A549 (cell line): ENCODE results near the gene SYNM. TPM values are rescaled to one million over a fixed set of nuclear protein-coding genes. Genes with fewer than 3 reads are reported as not detected.

Experiments
- ATAC-seq, 2 experiments: fragments of 200-7000 bp in 1 of 2; fragments of >200 bp in 1 of 2; cut with Nextera tagmentation in 1 of 2; cut with Tn5 transposase in 1 of 2; 3 replicates each; pipeline versions ENCODE4 v1.8.0 to v1.9.1; 2018 to 2020; ENCODE audit warnings: mild to moderate bottlenecking in 1 of 2, moderate library complexity in 1 of 2
- CTCF ChIA-PET: fragments of 300-600 bp; sonication (Branson Sonifier 250); formaldehyde crosslinking; extraction: SDS; loops from one replicate; lab custom pipeline; 2021; ENCODE audit warnings: antibody characterized with exemption, inconsistent platforms; lab: Yijun Ruan, JAX
- POLR2A ChIA-PET: fragments of 350-600 bp; formaldehyde crosslinking; extraction: SDS; loops from one replicate; lab custom pipeline; 2021; ENCODE audit warnings: antibody characterized with exemption, inconsistent platforms; lab: Yijun Ruan, JAX
- DNase-seq, 2 experiments: peaks; one replicate each; pipeline versions ENCODE4 v3.0.0 to v3.0.0-alpha.2; 2011 to 2016; ENCODE audit warnings: low read depth in 1 of 2, low spot score in 1 of 2
- FAIRE-seq: peaks from 2 replicates; lab custom pipeline; 2011; peaks lifted over from hg19 to GRCh38; lab: Jason Lieb, UNC
- H3K27ac ChIP-seq, 2 experiments: fragments of >200 bp; sonication (Bioruptor Twin); formaldehyde crosslinking; 3 replicates each; pipeline ENCODE4 v1.5.1; 2016 to 2017
- H3K4me1 ChIP-seq: fragments of >200 bp; sonication (Bioruptor Twin); formaldehyde crosslinking; 3 replicates; pipeline ENCODE4 v1.6.1; 2016
- H3K4me2 ChIP-seq: fragments of >200 bp; sonication (Bioruptor Twin); formaldehyde crosslinking; 3 replicates; pipeline ENCODE4 v1.6.1; 2016
- H3K4me3 ChIP-seq: fragments of >200 bp; sonication (Bioruptor Twin); formaldehyde crosslinking; 3 replicates; pipeline ENCODE4 v1.5.1; 2016
- H3K9me3 ChIP-seq: fragments of >200 bp; sonication (Bioruptor Twin); formaldehyde crosslinking; 3 replicates; pipeline ENCODE4 v1.6.1; 2016
- ATOH8 ChIP-seq: fragments of 250-450 bp; sonication (Bioruptor Pico); IDR thresholded peaks from 2 replicates; pipeline ENCODE4 v1.5.0; 2020; ENCODE audit warnings: low read depth, mild to moderate bottlenecking, moderate library complexity
- CBX2 ChIP-seq: fragments of 200-600 bp; sonication (generic); IDR thresholded peaks from 2 replicates; pipeline ENCODE4 v1.6.1; 2016; ENCODE audit warnings: low read depth, mild to moderate bottlenecking, borderline replicate concordance
- CBX8 ChIP-seq: fragments of 200-600 bp; sonication (generic); IDR thresholded peaks from 2 replicates; pipeline ENCODE4 v1.6.1; 2016
- CEBPB ChIP-seq, 2 experiments: fragments of >200 bp in 1 of 2; sonication (Bioruptor Twin) in 1 of 2; formaldehyde crosslinking in 1 of 2; IDR thresholded peaks; 2 replicates each; pipeline ENCODE4 v1.6.1; 2012 to 2016
- E2F6 ChIP-seq: IDR thresholded peaks from 2 replicates; pipeline ENCODE4 v1.6.1; 2012; ENCODE audit warnings: low read depth, borderline replicate concordance
- EHMT2 ChIP-seq: fragments of 200-600 bp; sonication (generic); IDR thresholded peaks from 2 replicates; pipeline ENCODE4 v1.6.1; 2016; ENCODE audit warnings: antibody characterized with exemption, low read depth, mild to moderate bottlenecking, moderate library complexity
- ELK1 ChIP-seq: fragments of 150-350 bp; IDR thresholded peaks from 2 replicates; pipeline ENCODE4 v1.6.1; 2014; ENCODE audit warnings: low read depth, mild to moderate bottlenecking, low read length
- EP300 ChIP-seq, 2 experiments: fragments of >200 bp; sonication (Bioruptor Twin); formaldehyde crosslinking; IDR thresholded peaks; 2 replicates in 1 of 2; 3 replicates in 1 of 2; pipeline ENCODE4 v1.6.1; 2016 to 2017
- ESRRA ChIP-seq: fragments of 150-350 bp; IDR thresholded peaks from 2 replicates; pipeline ENCODE4 v1.6.1; 2014; ENCODE audit warnings: mild to moderate bottlenecking, low read length, borderline replicate concordance
- GATA3 ChIP-seq: IDR thresholded peaks from 2 replicates; pipeline ENCODE4 v1.6.1; 2012; ENCODE audit warnings: borderline replicate concordance
- HEYL ChIP-seq: fragments of 250-450 bp; sonication (Bioruptor Pico); IDR thresholded peaks from 2 replicates; pipeline ENCODE4 v1.8.0; 2021; ENCODE audit warnings: mild to moderate bottlenecking, moderate library complexity
- HMGXB4 ChIP-seq: fragments of 250-450 bp; sonication (Bioruptor Pico); IDR thresholded peaks from 2 replicates; pipeline ENCODE4 v1.5.0; 2021; ENCODE audit warnings: mild to moderate bottlenecking, moderate library complexity, borderline replicate concordance
- HOXB13 ChIP-seq: fragments of 250-450 bp; sonication (Bioruptor Pico); IDR thresholded peaks from 2 replicates; pipeline ENCODE4 v1.5.0; 2020; ENCODE audit warnings: low read depth, mild to moderate bottlenecking, moderate library complexity
- KDM1A ChIP-seq: fragments of 200-600 bp; sonication (generic); IDR thresholded peaks from 2 replicates; pipeline ENCODE4 v1.6.1; 2016; ENCODE audit warnings: low read depth, mild to moderate bottlenecking
- MAFK ChIP-seq: fragments of 450-650 bp; IDR thresholded peaks from 2 replicates; pipeline ENCODE4 v1.6.1; 2014; ENCODE audit not compliant: partially characterized antibody
- MAZ ChIP-seq: fragments of 150-350 bp; IDR thresholded peaks from 2 replicates; pipeline ENCODE4 v1.6.1; 2014; ENCODE audit warnings: antibody characterized with exemption, low read depth, low read length, borderline replicate concordance
- MYC ChIP-seq: IDR thresholded peaks from 2 replicates; pipeline ENCODE4 v1.6.1; 2012; ENCODE audit warnings: mild to moderate bottlenecking, inconsistent platforms, low read length, improper control_type of control experiment, borderline replicate concordance
- NFE2L2 ChIP-seq: fragments of 150-350 bp; conservative IDR thresholded peaks from 2 replicates; pipeline ENCODE4 v1.6.1; 2014; ENCODE audit warnings: low read length
- NR3C1 ChIP-seq: fragments of >200 bp; sonication (Bioruptor Twin); formaldehyde crosslinking; IDR thresholded peaks from 3 replicates; pipeline ENCODE4 v1.6.1; 2017
- PHF8 ChIP-seq: fragments of 200-600 bp; sonication (generic); IDR thresholded peaks from 2 replicates; pipeline ENCODE4 v1.6.1; 2016; ENCODE audit warnings: low read depth, mild to moderate bottlenecking, antibody characterized with exemption, moderate library complexity, borderline replicate concordance
- POLR2A ChIP-seq: IDR thresholded peaks from 2 replicates; pipeline ENCODE4 v1.6.1; 2012; ENCODE audit warnings: mild to moderate bottlenecking, low read length
- POLR2AphosphoS2 ChIP-seq: conservative IDR thresholded peaks from 2 replicates; pipeline ENCODE4 v1.6.1; 2012; ENCODE audit warnings: low read length, improper control_type of control experiment, inconsistent platforms
- RARB ChIP-seq: fragments of 250-450 bp; sonication (Bioruptor Pico); IDR thresholded peaks from 2 replicates; pipeline ENCODE4 v1.8.0; 2021; ENCODE audit warnings: mild to moderate bottlenecking, moderate library complexity
- RCOR1 ChIP-seq: fragments of 150-350 bp; IDR thresholded peaks from 2 replicates; pipeline ENCODE4 v1.6.1; 2014; ENCODE audit warnings: antibody characterized with exemption, low read length, low read depth
- REST ChIP-seq: fragments of 200-600 bp; sonication (generic); IDR thresholded peaks from 2 replicates; pipeline ENCODE4 v1.6.1; 2016; ENCODE audit warnings: antibody characterized with exemption, mild to moderate bottlenecking, moderate library complexity
- RFX5 ChIP-seq: fragments of 450-650 bp; IDR thresholded peaks from 2 replicates; pipeline ENCODE4 v1.7.1; 2014; ENCODE audit warnings: antibody characterized with exemption, mild to moderate bottlenecking, moderate library complexity
- RNF2 ChIP-seq: fragments of 200-600 bp; sonication (generic); IDR thresholded peaks from 2 replicates; pipeline ENCODE4 v1.6.1; 2016; ENCODE audit warnings: low read depth, mild to moderate bottlenecking, antibody characterized with exemption, moderate library complexity, borderline replicate concordance
- SMC3 ChIP-seq: fragments of >200 bp; sonication (Bioruptor Twin); formaldehyde crosslinking; IDR thresholded peaks from 3 replicates; pipeline ENCODE4 v1.6.1; 2018; ENCODE audit warnings: inconsistent platforms
- TFCP2L1 ChIP-seq: fragments of 250-450 bp; sonication (Bioruptor Pico); IDR thresholded peaks from 2 replicates; pipeline ENCODE4 v1.5.0; 2021; ENCODE audit warnings: mild to moderate bottlenecking
- ZFP36 ChIP-seq: fragments of 450-650 bp; IDR thresholded peaks from 2 replicates; pipeline ENCODE4 v1.6.1; 2014; ENCODE audit warnings: borderline replicate concordance; ENCODE audit not compliant: partially characterized antibody
- ZSCAN20 ChIP-seq: fragments of 250-450 bp; sonication (Bioruptor Pico); IDR thresholded peaks from 2 replicates; pipeline ENCODE4 v1.8.0; 2022; ENCODE audit warnings: mild to moderate bottlenecking, moderate library complexity
- WGBS: methylation state at CpG from one replicate; pipeline ENCODE4 v1.1.6; 2017; ENCODE audit errors: missing lambda C conversion rate; 5-methylcytosine and 5-hydroxymethylcytosine counted together
- polyA plus RNA-seq, 4 experiments: library from polyadenylated mRNA; depleted of rRNA in 3 of 4; stranded (reverse); fragments of >200 nt; fragmentation: RNase III in 1 of 4; extraction: RNeasy Plus Mini Kit Qiagen cat#74134 plus additional on column Dnase treatment in 1 of 4; gene quantifications; 2 replicates in 3 of 4; 3 replicates in 1 of 4; pipeline ENCODE4 v1.2.3, GENCODE V29; 2011 to 2017

SYNM gene
- polyA plus RNA-seq, 2 of the 4 experiments (the other 2 are of a cell fraction), result 22.6 to 37.7 TPM

- Histone ChIP-seq H3K27ac (peak overlapping the region; percentile 87 to 95), H3K4me3 (peak overlapping the region; percentile 51), H3K9me3 (no peaks in the 10 kb centered on the region), H3K4me1 (peaks cover 14% of the 10 kb centered on the region; the same call in 2 of the 3 replicates), H3K4me2 (peak overlapping the region; percentile 96)
- 20% methylated on average over 47 of the region's 86 CpGs for WGBS
- ChIA-PET POLR2A (interaction anchor here (0.6 to 1.6 kb wide), 4 partner anchors 72 to 305 kb away, joined by 3 to 7 read pairs (median 4); no protein-coding TSS in a partner anchor), CTCF (interaction anchor here (0.6 to 16.2 kb wide), 52 partner anchors 9 to 631 kb away, joined by 3 to 227 read pairs (median 4); no protein-coding TSS in a partner anchor)
- FAIRE-seq (no peak), ATAC-seq (peak; percentile 80 to 86), DNase-seq (peak; percentile 78 to 84)
- TF ChIP-seq MYC, result peak; percentile 89
- TF ChIP-seq HMGXB4 (CRISPR knock-in tag), result no peak
- no peak for TF ChIP-seq CBX8
- peak; percentile 95 for TF ChIP-seq SMC3
- TF ChIP-seq EP300 (IDR thresholded peaks at IDR 0.05), result peak in 1 of 2 experiments; percentile 47; a peak in 1 of 5 replicates
- TF ChIP-seq POLR2A, result peak; percentile 30
- TF ChIP-seq ESRRA, result no peak
- TF ChIP-seq ZFP36, result no peak
- no peak for TF ChIP-seq MAZ
- TF ChIP-seq PHF8, result 0 out of 2 replicates have a peak, but pooled peaks have one; percentile 49
- no peak for TF ChIP-seq REST
- TF ChIP-seq CEBPB (IDR thresholded peaks at IDR 0.05), result 0 out of 4 replicates have a peak, but pooled peaks of 1 of the 2 experiments have one; percentile 5
- no peak for TF ChIP-seq RFX5
- no peak for TF ChIP-seq KDM1A
- TF ChIP-seq TFCP2L1, result no peak
- no peak for TF ChIP-seq RNF2
- TF ChIP-seq NFE2L2, result no peak
- no peak for TF ChIP-seq ATOH8 (CRISPR knock-in tag)
- peak; percentile 75 for TF ChIP-seq E2F6
- no peak for TF ChIP-seq NR3C1
- no peak for TF ChIP-seq RARB (CRISPR knock-in tag)
- TF ChIP-seq POLR2AphosphoS2, result no peak
- TF ChIP-seq HEYL (CRISPR knock-in tag), result no peak
- TF ChIP-seq HOXB13 (CRISPR knock-in tag), result no peak
- TF ChIP-seq EHMT2, result no peak
- TF ChIP-seq GATA3, result no peak
- no peak for TF ChIP-seq ELK1
- TF ChIP-seq MAFK, result no peak
- no peak for TF ChIP-seq ZSCAN20 (CRISPR knock-in tag)
- no peak for TF ChIP-seq CBX2
- no peak for TF ChIP-seq RCOR1
These were observed 45.6 kb upstream of the SYNM start for GRCh38 chr15:99059010-99059981.
